GM12891 (cell line): ENCODE measurements around the gene RHEBL1.

Experiments
- DNase-seq: peaks from one replicate; pipeline ENCODE4 v3.0.0; 2011; ENCODE audit warnings: low spot score; ENCODE audit not compliant: insufficient read length
- FAIRE-seq: peaks from 2 replicates; lab custom pipeline; 2011; peaks lifted over from hg19 to GRCh38; lab: Jason Lieb, UNC
- PAX5 ChIP-seq: IDR thresholded peaks from 2 replicates; pipeline ENCODE4 v1.6.1; 2011; ENCODE audit warnings: low read length, moderate library complexity, mild to moderate bottlenecking; ENCODE audit not compliant: insufficient read depth, severe bottlenecking
- POLR2A ChIP-seq: IDR thresholded peaks from 2 replicates; pipeline ENCODE4 v1.6.1; 2011; ENCODE audit warnings: low read depth, low read length, control low read depth
- POLR2AphosphoS5 ChIP-seq: IDR thresholded peaks from 2 replicates; pipeline ENCODE4 v1.6.1; 2011; ENCODE audit warnings: low read depth, low read length, control low read depth
- POU2F2 ChIP-seq: IDR thresholded peaks from 2 replicates; pipeline ENCODE4 v1.6.1; 2011; ENCODE audit warnings: low read depth, mild to moderate bottlenecking, control low read depth, low read length, moderate library complexity
- SPI1 ChIP-seq: IDR thresholded peaks from 2 replicates; pipeline ENCODE4 v1.6.1; 2011; ENCODE audit warnings: low read depth, low read length, control low read depth
- TAF1 ChIP-seq: IDR thresholded peaks from 2 replicates; pipeline ENCODE4 v1.6.1; 2011; ENCODE audit warnings: low read depth, low read length, control low read depth

RHEBL1 gene

DNA sequence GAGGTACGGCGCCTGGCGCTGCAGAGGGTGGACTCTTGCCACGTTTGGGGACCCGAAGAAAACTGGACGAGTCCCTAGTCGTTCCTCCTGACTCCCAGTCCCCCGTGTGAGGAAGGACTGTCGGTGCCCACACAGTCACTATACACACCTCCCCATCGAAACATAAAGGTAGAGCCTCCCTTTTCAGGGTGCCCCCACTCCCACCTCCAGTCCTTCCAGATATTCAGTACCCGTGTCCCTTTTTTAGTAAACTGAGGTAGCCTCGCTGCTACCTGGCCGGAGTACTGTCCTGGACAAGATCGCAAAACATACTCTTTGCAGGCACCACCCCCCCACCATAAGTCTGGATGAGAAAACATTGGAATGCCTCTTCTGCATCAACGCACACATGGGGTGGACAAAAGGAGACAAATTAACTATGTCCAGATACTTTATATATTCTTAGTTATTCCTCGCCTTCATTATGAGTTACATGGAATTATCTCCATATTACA, 8.6 kb downstream of the RHEBL1 start:
- DNase-seq, result no peak
- FAIRE-seq, result peak; percentile 64
- TF ChIP-seq TAF1 (no peak), POLR2AphosphoS5 (no peak), POLR2A (no peak), PAX5 (no peak), POU2F2 (no peak), SPI1 (no peak)

DNA sequence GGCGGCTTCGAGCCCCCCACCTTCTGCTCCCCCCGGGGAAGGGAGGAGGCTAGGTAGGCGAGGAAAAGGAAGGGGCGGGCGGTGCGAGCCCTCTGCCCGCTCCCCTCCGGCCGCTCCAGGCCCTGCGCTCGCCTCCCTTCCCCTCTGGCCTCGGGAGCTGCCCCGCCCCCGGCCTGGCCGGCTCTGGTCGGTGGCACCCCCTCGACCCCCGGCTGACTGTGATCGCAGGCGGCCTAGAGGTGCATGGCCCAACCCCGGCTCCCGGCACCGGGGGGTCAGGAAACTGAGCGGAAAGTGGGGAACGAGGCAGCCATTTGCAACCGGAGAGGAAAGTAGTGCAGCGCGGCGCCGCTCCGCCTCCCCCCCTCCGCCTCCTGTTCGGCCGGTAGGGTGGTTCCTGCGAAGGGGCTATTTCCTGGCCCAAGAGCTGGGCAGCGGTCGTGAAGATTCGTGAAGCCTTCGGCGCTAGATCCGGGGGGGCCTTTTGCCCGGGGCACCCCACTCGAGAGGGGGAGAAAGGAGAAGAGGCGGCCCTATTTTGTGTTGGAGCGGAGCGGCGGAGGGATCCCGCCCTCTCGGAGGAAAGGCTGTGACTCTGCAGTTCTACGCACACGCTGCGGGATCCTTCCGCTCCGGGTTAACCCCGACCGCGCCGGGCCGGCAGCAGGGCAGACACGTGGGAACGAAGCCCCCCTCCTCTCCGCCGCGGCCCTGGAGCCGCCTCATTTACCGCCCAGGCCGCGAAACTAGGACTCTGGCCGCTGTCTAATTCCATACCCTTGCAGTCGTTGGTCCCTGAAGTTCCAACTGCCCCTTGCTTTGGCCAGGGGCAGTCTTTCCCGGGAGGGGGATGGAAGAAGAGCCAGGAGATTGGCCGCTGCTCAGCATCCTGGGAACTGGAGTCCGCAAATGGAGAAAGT, 9.3 kb downstream of the RHEBL1 start, which contains the start of gene KMT2D:
Gene KMT2D, minus strand, starts transcription at position 558 of the 920 bp plus-strand sequence. CDS start 5,470 bp downstream, outside the sequence.
- FAIRE-seq, result peak; percentile 87

DNA sequence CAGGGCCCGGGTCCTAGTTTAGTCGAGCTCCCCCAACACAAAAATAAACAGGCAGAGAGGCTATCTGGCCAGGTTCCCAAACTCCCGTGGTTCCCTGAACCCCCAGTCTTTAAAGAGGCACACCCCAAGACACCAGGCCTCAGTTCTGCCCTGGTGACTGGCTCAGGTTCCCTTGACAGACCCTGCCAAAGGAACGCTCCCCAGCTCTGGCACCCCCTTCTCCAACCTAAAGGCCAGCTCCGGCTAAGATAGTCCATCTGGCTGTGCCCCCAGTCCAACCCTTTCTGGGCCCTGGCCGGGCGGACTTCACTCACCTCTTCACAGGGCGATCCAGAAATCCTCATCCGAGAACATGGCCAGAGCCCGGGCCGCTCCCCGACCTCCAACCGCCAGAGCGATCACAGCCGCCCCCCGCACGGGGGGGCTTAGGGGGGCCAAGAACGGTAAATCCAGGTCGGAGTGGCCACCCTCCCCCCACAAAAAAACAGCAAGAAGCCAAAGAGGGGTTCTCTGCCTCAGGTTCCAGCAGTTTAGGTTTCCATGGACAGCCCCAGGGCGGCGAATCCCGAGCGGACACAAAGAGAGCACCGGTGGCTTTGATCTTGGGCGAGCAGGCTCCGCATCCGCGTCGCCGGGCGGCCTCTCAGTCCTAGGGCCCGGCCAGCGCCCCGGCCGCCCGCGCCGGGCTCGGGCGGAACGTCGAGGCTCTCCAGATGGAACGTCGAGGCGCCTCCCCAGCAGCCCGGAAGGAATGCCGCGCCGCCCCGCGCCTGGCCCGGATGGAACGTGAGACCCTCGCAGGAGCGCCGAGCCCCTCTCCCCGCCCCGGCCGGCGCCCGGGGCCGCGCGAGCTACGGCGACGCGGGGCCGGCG, 10.2 kb downstream of the RHEBL1 start:
- no peak for FAIRE-seq
- DNase-seq, result peak; percentile 24
- TF ChIP-seq POLR2AphosphoS5 (no peak), SPI1 (no peak), PAX5 (no peak), POU2F2 (no peak), POLR2A (no peak), TAF1 (no peak)

More for the DNA sequence above, 9.3 kb downstream of the RHEBL1 start, which contains the start of gene KMT2D:
- peak; percentile 64; the same call in 1 of the 2 replicates for TF ChIP-seq POU2F2
- TF ChIP-seq TAF1, result peak; percentile 67
- no peak for TF ChIP-seq PAX5
- TF ChIP-seq POLR2A, result peak; percentile 84; the same call in 1 of the 2 replicates
- TF ChIP-seq POLR2AphosphoS5, result peak; percentile 82
- DNase-seq, result peak; percentile 92

DNA sequence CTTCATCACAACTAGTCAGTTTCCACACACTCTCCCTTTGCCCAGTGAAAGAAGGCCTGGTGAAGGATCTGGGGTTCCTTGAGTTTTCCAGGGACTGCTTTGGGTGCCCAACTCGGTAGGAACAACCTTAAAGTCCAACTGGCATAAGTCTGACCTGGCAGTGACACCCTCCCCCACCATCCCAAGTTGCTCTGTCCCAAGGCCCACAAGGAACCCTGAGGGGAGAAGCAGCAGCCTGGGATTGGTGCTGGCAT, 10.8 kb downstream of the RHEBL1 start:
- FAIRE-seq, result no peak

DNA sequence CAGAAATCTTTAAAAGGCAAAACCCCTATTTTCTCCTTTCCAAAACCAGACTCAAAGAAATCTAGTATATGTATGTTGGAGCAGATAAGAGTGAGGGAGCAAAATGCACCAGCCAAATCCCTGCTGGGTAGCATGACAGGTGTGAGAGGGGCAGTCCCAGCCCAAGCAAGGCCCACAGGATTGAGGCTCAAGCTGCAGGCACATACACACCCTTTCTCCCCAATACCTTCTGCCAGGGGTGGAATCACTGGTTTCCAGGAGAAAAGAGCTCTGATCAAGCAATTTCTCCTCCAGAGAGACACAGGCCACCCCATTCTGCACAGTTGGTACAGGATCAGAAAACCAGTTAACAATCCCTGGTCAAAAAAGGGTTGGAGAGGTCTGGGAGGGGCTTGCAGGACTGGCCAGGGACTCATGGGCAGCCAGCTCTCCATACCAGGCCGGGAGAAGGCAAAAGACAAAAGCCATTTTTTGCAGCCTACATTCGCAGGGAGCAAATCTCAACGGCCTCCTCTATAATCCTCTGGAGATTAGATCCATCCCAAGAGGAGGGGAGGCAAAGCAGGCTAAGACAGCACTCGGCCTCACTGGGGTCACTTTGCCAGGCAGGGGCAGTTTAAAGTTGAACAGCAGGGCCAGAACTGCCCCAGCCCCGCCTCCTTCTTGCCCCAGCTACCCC, 11.3 kb downstream of the RHEBL1 start:
- no peak for FAIRE-seq
- peak; percentile 5 for DNase-seq
- TF ChIP-seq TAF1 (no peak), POLR2A (no peak), POLR2AphosphoS5 (no peak), POU2F2 (no peak), PAX5 (no peak), SPI1 (no peak)

More for the DNA sequence above, 10.8 kb downstream of the RHEBL1 start:
- TF ChIP-seq POLR2AphosphoS5, result no peak
- TF ChIP-seq SPI1, result no peak
- no peak for TF ChIP-seq POU2F2
- TF ChIP-seq POLR2A, result no peak
- no peak for TF ChIP-seq TAF1
- no peak for TF ChIP-seq PAX5
- DNase-seq, result no peak

DNA sequence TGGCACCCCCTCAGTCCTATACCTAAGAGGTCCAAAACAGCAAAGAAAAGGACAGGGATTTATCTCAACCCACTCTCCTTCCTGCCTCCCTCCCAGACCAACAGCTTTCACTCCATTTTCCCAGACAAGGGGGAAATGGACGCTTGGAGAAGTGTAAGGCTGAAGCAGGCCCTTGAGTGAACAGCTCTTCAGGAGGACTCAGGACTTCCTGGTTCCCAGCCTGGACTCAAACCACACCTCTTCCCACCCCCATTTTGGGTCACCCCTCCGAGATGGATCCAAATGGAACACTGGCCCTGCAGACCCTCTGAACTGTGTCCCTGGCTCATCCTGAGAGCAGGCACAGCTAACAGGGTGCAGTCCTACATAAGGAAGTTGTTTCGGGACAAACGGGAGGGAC, 11.9 kb downstream of the RHEBL1 start:
- DNase-seq (no peak), FAIRE-seq (no peak)
- TF ChIP-seq TAF1 (no peak), POLR2AphosphoS5 (no peak), POU2F2 (no peak), SPI1 (no peak), POLR2A (no peak), PAX5 (no peak)

DNA sequence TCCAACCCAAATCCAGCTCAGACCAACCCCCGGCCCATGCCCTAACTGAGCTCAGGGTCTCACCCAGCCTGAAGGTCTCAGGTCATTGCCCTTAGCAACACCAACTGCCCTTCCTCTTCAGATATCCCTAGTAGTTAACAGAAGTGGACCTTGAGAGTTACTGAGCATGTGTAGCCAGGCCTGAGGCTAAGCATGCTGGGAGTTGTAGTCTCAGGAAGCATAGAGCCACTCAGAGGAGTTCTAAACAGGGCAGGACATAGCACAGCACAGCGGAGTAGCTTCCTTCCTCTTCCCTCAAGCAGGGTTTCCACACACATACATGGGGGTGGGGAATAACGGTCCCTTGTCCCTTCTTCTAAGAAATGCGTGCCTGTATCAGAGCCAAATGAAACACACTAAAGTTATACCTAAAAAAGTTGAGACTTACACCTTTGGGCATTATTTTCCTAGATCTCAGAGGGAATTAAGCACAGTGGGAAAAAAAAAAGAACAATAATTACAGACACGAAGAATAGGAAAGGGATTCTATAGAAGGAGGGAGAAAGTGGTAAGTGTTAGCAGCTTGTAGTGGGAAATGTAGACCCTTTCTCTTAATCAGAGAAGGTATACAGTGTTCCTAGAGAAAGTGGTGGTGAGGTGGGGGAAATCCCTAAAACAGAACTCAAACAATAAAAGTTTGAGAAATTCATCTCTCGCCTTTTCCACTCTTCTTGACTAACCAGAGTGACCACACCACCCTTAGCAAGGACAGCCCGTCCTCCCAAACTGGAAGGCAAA, 13.6 kb downstream of the RHEBL1 start:
- TF ChIP-seq POLR2A, result no peak
- TF ChIP-seq TAF1, result 0 out of 2 replicates have a peak, but pooled peaks have one; percentile 12
- no peak for TF ChIP-seq PAX5
- DNase-seq (peak; percentile 80), FAIRE-seq (peak; percentile 98)

DNA sequence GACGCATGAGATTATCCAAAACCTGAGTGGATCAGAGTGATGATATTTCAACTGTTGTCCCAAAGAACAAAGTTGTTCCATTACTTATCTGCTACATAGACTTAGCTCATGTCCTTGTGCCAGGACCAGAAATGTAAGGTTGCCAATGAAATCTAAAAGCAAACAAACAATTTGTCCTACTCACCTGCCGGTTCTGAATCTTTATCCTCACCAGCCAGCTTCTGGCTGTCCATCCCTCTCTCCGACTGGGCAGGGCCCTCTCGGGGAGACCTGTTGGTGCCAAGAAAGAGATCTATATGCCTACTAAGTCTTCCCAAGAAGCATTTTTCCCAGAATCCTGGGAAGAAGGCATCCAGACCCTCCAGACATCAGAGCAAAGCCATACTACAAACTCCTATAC, 14.7 kb downstream of the RHEBL1 start:
- DNase-seq, result no peak
- no peak for FAIRE-seq
- TF ChIP-seq PAX5, result no peak

DNA sequence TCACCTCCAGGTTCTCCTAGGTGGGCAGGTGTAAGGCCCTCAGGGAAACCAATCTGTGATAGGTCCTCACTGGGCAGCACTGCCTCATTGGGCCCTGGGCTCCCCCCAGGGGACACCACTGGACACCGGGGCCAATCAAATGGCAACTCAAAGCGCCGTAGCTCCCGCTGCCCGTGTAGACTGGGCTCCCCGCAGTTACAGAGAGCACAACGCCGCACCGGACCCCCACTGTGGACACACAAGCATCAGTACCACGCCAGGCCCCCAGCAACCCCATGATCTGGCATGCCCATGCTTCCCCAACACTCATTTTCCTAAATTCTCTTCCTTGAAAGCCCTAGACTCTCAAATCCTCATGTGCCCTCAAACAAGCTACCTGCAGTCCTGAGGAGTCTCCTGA, 15.3 kb downstream of the RHEBL1 start:
- DNase-seq (no peak), FAIRE-seq (no peak)
- no peak for TF ChIP-seq SPI1
- no peak for TF ChIP-seq POLR2AphosphoS5
- no peak for TF ChIP-seq TAF1
